H1 (cell line): ENCODE data around the gene CD59.

ENCODE experiments used
- BCL11A ChIP-seq, 2 experiments: IDR thresholded peaks; one replicate each; pipeline ENCODE4 v1.6.1; 2011; ENCODE audit warnings: low read depth in 2 of 2, low read length in 2 of 2, mild to moderate bottlenecking in 2 of 2
- CHD2 ChIP-seq: IDR thresholded peaks from 2 replicates; pipeline ENCODE4 v1.6.1; 2012; ENCODE audit warnings: low read length, improper control_type of control experiment
- EZH2 ChIP-seq: fragments of 200-600 bp; sonication (generic); IDR thresholded peaks from 2 replicates; pipeline ENCODE4 v1.7.1; 2012; ENCODE audit warnings: low read depth, mild to moderate bottlenecking, moderate library complexity, low read length, inconsistent platforms; ENCODE audit not compliant: severe bottlenecking
- GABPA ChIP-seq: IDR thresholded peaks from 2 replicates; pipeline ENCODE4 v1.6.1; 2011; ENCODE audit warnings: mild to moderate bottlenecking, low read length, moderate library complexity, borderline replicate concordance; ENCODE audit not compliant: insufficient read depth
- JUND ChIP-seq: IDR thresholded peaks from 2 replicates; pipeline ENCODE4 v1.6.1; 2011; ENCODE audit warnings: mild to moderate bottlenecking, improper control_type of control experiment, low read length
- POLR2A ChIP-seq, 2 experiments: IDR thresholded peaks; 1 replicate in 1 of 2; 2 replicates in 1 of 2; pipeline ENCODE4 v1.6.1; 2011; ENCODE audit warnings: low read depth in 2 of 2, low read length in 2 of 2, mild to moderate bottlenecking in 2 of 2; ENCODE audit errors: control extremely low read depth in 1 of 2
- RAD21 ChIP-seq, 2 experiments: IDR thresholded peaks in 1 of 2; conservative IDR thresholded peaks in 1 of 2; 2 replicates each; pipeline ENCODE4 v1.6.1; 2011; ENCODE audit warnings: low read depth in 2 of 2, low read length in 2 of 2, improper control_type of control experiment in 1 of 2, inconsistent platforms in 1 of 2, mild to moderate bottlenecking in 1 of 2, moderate library complexity in 1 of 2
- SIN3A ChIP-seq, 2 experiments: IDR thresholded peaks in 1 of 2; conservative IDR thresholded peaks in 1 of 2; 2 replicates each; pipeline ENCODE4 v1.6.1; 2011 to 2012; ENCODE audit warnings: low read length in 2 of 2, improper control_type of control experiment in 1 of 2, low read depth in 1 of 2, mild to moderate bottlenecking in 1 of 2
- SP2 ChIP-seq: IDR thresholded peaks from 2 replicates; pipeline ENCODE4 v1.6.1; 2012; ENCODE audit warnings: mild to moderate bottlenecking, low read length, inconsistent platforms
- TAF1 ChIP-seq: IDR thresholded peaks from 2 replicates; pipeline ENCODE4 v1.6.1; 2011; ENCODE audit warnings: mild to moderate bottlenecking, low read depth, low read length
- TAF7 ChIP-seq: optimal IDR thresholded peaks from 2 replicates; pipeline ENCODE3; 2011; ENCODE audit warnings: low read depth, mild to moderate bottlenecking, inconsistent platforms, low read length, moderate library complexity, borderline replicate concordance
- TF ChIP-seq, protein P1 (sequence below), 3 experiments: IDR thresholded peaks; 1 replicate in 2 of 3; 2 replicates in 1 of 3; pipeline versions ENCODE4 v1.5.1 to v1.6.1; 2011; ENCODE audit warnings: low read length in 3 of 3, mild to moderate bottlenecking in 3 of 3, inconsistent platforms in 2 of 3, low read depth in 1 of 3, moderate library complexity in 1 of 3; ENCODE audit not compliant: insufficient read depth in 1 of 3; ENCODE audit errors: control extremely low read depth in 1 of 3
- TF ChIP-seq, protein P2 (sequence below): IDR thresholded peaks from 2 replicates; pipeline ENCODE4 v1.6.1; 2011; ENCODE audit warnings: low read depth, mild to moderate bottlenecking, low read length; ENCODE audit not compliant: insufficient read depth

DNA sequence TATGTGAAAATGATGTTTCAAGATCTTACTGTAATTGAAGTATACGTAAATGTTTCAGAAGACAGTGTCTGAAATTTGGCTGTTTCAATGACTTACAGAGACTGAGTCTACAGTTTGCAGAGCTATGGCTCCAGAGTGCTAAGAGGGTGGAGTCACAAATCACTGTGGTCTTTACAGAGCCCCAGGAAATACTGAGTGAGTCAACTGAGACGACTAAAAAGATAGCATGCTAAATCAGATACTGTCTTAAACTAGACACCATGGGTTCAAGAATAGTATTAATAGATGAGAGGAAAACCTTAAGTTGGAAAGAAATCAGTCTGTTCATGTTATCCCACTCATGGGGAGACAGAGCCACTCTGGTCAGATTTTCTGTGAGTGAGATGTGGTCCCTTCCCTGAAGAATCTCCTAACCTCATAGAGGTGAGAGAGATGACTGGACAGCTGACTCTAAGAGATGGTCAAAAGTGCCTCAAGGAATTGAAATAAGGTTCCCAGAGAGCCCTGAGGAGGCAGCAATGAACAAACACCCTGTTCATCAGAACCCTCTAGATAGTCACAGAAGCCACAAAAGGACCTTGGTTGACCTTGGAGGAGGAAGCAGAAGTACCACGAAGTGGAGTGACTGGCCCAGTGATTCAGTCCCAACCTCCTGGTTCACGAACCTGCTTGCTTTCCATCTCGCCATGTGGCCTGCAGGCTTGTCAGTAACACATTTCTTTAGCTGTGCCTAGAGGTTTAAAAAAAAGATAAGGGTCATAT lies 65.8 kb downstream of the CD59 start:
- TF ChIP-seq SP2: no peak
- TF ChIP-seq, protein P1, sequence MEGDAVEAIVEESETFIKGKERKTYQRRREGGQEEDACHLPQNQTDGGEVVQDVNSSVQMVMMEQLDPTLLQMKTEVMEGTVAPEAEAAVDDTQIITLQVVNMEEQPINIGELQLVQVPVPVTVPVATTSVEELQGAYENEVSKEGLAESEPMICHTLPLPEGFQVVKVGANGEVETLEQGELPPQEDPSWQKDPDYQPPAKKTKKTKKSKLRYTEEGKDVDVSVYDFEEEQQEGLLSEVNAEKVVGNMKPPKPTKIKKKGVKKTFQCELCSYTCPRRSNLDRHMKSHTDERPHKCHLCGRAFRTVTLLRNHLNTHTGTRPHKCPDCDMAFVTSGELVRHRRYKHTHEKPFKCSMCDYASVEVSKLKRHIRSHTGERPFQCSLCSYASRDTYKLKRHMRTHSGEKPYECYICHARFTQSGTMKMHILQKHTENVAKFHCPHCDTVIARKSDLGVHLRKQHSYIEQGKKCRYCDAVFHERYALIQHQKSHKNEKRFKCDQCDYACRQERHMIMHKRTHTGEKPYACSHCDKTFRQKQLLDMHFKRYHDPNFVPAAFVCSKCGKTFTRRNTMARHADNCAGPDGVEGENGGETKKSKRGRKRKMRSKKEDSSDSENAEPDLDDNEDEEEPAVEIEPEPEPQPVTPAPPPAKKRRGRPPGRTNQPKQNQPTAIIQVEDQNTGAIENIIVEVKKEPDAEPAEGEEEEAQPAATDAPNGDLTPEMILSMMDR (IDR thresholded peaks at IDR 0.05; ENCODE audit: control extremely low read depth in 1 of 3, insufficient read depth in 1 of 3, low read depth in 1 of 3, low read length in 3 of 3): no peak
- no peak for TF ChIP-seq POLR2A (IDR thresholded peaks at IDR 0.05; ENCODE audit: control extremely low read depth in 1 of 2, low read depth in 2 of 2, low read length in 2 of 2)
- TF ChIP-seq JUND: no peak
- no peak for TF ChIP-seq CHD2
- TF ChIP-seq TAF7: no peak
- no peak for TF ChIP-seq EZH2
- TF ChIP-seq GABPA: no peak
- no peak for TF ChIP-seq RAD21 (IDR thresholded peaks at IDR 0.05 in 1 of 2, conservative IDR thresholded peaks at IDR 0.05 in 1 of 2; ENCODE audit: low read depth in 2 of 2, low read length in 2 of 2)
- TF ChIP-seq SIN3A (conservative IDR thresholded peaks at IDR 0.05 in 1 of 2, IDR thresholded peaks at IDR 0.05 in 1 of 2; ENCODE audit: low read depth in 1 of 2, low read length in 2 of 2): no peak
- no peak for TF ChIP-seq TAF1
- no peak for TF ChIP-seq BCL11A (IDR thresholded peaks at IDR 0.05; ENCODE audit: low read depth in 2 of 2, low read length in 2 of 2)
- TF ChIP-seq, protein P2, sequence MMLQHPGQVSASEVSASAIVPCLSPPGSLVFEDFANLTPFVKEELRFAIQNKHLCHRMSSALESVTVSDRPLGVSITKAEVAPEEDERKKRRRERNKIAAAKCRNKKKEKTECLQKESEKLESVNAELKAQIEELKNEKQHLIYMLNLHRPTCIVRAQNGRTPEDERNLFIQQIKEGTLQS: no peak
